Measurements from ENCODE around the gene LRRC4B.

The LRRC4B gene

DNA sequence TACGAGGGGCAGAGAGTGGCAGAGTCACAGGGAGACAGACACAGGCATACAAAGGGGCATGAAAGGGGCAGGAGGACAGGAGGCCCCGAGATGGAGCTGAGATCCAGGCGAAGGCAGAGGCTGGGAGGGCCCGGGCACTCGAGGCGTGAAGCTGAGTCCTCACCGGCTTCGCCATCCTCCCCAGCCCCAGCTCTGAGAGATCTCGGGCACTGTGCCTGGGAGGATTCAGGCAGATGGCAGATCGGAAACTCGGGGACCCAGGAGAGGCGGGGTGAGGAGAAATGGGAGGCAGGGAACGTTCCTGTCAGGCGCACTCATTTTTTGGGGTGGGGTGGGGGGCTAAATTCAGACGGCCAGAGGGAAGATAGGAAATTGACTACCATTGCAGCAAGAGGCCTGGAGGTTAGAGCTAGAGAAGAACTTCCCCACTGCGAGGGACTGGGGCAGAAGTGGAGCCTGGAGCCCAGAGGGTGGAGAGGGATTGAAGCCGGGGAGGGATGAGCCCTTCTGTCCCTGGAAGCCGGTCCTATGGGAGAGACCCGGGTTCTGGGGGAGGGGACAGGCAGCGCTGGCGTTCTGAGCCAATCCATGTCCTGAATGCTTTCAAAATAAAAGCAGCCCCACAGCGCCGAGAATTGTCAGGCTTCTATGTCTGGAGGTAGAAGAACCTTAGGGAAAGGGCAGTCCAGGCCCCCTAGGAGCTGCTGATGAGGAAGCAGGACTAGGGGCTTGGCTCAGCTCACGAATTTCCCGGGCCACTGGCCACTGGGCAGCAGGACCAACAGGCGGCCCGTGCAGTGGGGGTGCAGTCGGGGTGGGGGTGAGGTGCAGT lies 12.6 kb downstream of the LRRC4B start:
- CTCF ChIA-PET, result interaction anchor here (0.6 to 12.9 kb wide), 41 partner anchors 9 to 764 kb away, joined by 3 to 210 read pairs (median 5); no protein-coding TSS in a partner anchor
- TF ChIP-seq MYNN (tag by site-specific recombination; IDR thresholded peaks at IDR 0.05; ENCODE audit: borderline replicate concordance) (peak; percentile 98), SETDB1 (IDR thresholded peaks at IDR 0.05; ENCODE audit: insufficient read length, low read length) (no peak), ZNF155 (tag by site-specific recombination; IDR thresholded peaks at IDR 0.05) (no peak), ZNF239 (tag by site-specific recombination; IDR thresholded peaks at IDR 0.05) (no peak), ZNF248 (tag by site-specific recombination; IDR thresholded peaks at IDR 0.05) (no peak)
- TF ChIP-seq, protein P1, sequence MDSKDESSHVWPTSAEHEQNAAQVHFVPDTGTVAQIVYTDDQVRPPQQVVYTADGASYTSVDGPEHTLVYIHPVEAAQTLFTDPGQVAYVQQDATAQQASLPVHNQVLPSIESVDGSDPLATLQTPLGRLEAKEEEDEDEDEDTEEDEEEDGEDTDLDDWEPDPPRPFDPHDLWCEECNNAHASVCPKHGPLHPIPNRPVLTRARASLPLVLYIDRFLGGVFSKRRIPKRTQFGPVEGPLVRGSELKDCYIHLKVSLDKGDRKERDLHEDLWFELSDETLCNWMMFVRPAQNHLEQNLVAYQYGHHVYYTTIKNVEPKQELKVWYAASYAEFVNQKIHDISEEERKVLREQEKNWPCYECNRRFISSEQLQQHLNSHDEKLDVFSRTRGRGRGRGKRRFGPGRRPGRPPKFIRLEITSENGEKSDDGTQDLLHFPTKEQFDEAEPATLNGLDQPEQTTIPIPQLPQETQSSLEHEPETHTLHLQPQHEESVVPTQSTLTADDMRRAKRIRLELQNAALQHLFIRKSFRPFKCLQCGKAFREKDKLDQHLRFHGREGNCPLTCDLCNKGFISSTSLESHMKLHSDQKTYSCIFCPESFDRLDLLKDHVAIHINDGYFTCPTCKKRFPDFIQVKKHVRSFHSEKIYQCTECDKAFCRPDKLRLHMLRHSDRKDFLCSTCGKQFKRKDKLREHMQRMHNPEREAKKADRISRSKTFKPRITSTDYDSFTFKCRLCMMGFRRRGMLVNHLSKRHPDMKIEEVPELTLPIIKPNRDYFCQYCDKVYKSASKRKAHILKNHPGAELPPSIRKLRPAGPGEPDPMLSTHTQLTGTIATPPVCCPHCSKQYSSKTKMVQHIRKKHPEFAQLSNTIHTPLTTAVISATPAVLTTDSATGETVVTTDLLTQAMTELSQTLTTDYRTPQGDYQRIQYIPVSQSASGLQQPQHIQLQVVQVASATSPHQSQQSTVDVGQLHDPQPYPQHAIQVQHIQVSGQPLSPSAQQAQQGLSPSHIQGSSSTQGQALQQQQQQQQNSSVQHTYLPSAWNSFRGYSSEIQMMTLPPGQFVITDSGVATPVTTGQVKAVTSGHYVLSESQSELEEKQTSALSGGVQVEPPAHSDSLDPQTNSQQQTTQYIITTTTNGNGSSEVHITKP (tag by site-specific recombination; IDR thresholded peaks at IDR 0.05), result peak; percentile 27; the same call in 1 of the 2 replicates
- Histone ChIP-seq H3K36me3 (ENCODE audit: control insufficient read depth in 2 of 2, insufficient read depth in 1 of 2, low read length in 2 of 2) (no peaks in the 10 kb centered on the region; a peak in 1 of 3 replicates), H3K27ac (ENCODE audit: extremely low read depth, low read depth, low read length) (no peak overlapping the region), H3K9me3 (ENCODE audit: control insufficient read depth, insufficient read depth, low read depth, low read length) (no peaks in the 10 kb centered on the region), H3K4me1 (ENCODE audit: control insufficient read depth, insufficient read depth, low read length) (peaks cover 4% of the 10 kb centered on the region; the same call in 1 of the 2 replicates), H3K4me3 (ENCODE audit: low read depth, low read length) (peak overlapping the region; percentile 42)
- POLR2A ChIA-PET, result interaction anchor here (0.6 to 2.1 kb wide), 6 partner anchors 18 to 245 kb away, joined by 3 to 5 read pairs (median 4); no protein-coding TSS in a partner anchor

- POLR2A ChIA-PET, result no interaction called here
- TF ChIP-seq ZNF555 (tag by site-specific recombination; conservative IDR thresholded peaks at IDR 0.05), result no peak
- TF ChIP-seq ZNF561 (tag by site-specific recombination; IDR thresholded peaks at IDR 0.05; ENCODE audit: borderline replicate concordance), result no peak
- TF ChIP-seq ZNF624 (tag by site-specific recombination; IDR thresholded peaks at IDR 0.05), result no peak
- TF ChIP-seq ZNF366 (tag by site-specific recombination; conservative IDR thresholded peaks at IDR 0.05), result no peak
- no peak for TF ChIP-seq ZFHX2 (tag by site-specific recombination; conservative IDR thresholded peaks at IDR 0.05)
- no peak for TF ChIP-seq ZFP41 (tag by site-specific recombination; IDR thresholded peaks at IDR 0.05; ENCODE audit: borderline replicate concordance)
- no peaks in the 10 kb centered on the region for H3K9me3 ChIP-seq (ENCODE audit: control insufficient read depth, insufficient read depth, low read depth, low read length)
- H3K4me3 ChIP-seq (ENCODE audit: low read depth, low read length), result no peak overlapping the region
- no peaks in the 10 kb centered on the region; a peak in 1 of 3 replicates for H3K36me3 ChIP-seq (ENCODE audit: control insufficient read depth in 2 of 2, insufficient read depth in 1 of 2, low read length in 2 of 2)
- H3K27ac ChIP-seq (ENCODE audit: extremely low read depth, low read depth, low read length), result no peak overlapping the region
- H3K4me1 ChIP-seq (ENCODE audit: control insufficient read depth, insufficient read depth, low read length), result peaks cover 4% of the 10 kb centered on the region; the same call in 1 of the 2 replicates
- CTCF ChIA-PET, result interaction anchor here (1.3 to 12.9 kb wide), 8 partner anchors 9 to 228 kb away, joined by 3 to 210 read pairs (median 16); no protein-coding TSS in a partner anchor
Measured at GRCh38 chr19:50555033-50555432, 13.2 kb downstream of the LRRC4B start.

DNA sequence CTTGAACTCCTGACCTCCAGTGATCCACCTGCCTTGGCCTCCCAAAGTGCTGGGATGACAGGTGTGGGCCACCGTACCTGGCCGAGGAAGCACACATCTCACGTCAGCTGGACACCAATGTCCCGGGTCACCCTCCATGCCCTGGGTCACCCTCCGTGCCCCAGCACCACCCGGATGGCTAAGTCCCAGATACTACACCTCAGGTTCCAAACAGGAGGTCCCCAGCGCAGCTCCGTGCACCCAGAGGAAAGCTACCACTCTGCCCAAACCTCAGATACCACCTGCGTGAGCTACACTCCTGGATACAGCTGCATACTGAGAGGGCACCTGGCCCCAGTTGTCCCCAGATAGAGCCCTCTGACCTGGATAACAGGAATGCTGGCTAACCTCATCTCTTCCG lies 14.0 kb downstream of the LRRC4B start:
- TF ChIP-seq ZNF521 (tag by site-specific recombination; IDR thresholded peaks at IDR 0.05), result no peak
- no peak for TF ChIP-seq SCRT1 (tag by site-specific recombination; IDR thresholded peaks at IDR 0.05; ENCODE audit: borderline replicate concordance)
- POLR2A ChIA-PET, result no interaction called here
- no peaks in the 10 kb centered on the region for H3K9me3 ChIP-seq (ENCODE audit: control insufficient read depth, insufficient read depth, low read depth, low read length)
- CTCF ChIA-PET, result interaction anchor here (0.6 to 12.9 kb wide), 3 partner anchors 10 to 554 kb away, joined by 3 to 210 read pairs (median 3); no protein-coding TSS in a partner anchor
- H3K36me3 ChIP-seq (ENCODE audit: control insufficient read depth in 2 of 2, insufficient read depth in 1 of 2, low read length in 2 of 2), result no peaks in the 10 kb centered on the region; a peak in 1 of 3 replicates
- no peak overlapping the region for H3K4me3 ChIP-seq (ENCODE audit: low read depth, low read length)
- H3K27ac ChIP-seq (ENCODE audit: extremely low read depth, low read depth, low read length), result no peak overlapping the region
- peaks cover 4% of the 10 kb centered on the region; the same call in 1 of the 2 replicates for H3K4me1 ChIP-seq (ENCODE audit: control insufficient read depth, insufficient read depth, low read length)
